ENCODE results near the gene CUL4B.

DNA sequence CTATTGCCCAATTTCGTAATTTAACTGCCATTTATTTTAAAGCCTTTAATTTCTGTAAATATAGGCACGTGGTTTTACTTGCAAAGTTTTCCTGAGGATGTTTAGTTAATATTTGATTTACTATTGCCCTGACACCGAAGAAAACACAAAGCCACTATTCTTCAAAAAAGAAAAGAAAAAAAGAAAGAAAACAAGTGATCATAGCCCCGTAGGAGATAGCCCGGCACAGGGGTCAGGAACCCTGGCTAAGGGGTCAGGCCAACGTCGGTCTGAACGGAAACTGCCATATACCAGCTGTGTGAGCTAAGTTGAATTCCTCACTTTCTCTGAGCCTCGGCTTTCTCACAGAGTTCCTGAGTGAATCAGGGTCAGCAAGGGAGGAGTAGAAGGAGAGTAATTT lies 74.0 kb downstream of the CUL4B start:
- TF ChIP-seq, protein P1, sequence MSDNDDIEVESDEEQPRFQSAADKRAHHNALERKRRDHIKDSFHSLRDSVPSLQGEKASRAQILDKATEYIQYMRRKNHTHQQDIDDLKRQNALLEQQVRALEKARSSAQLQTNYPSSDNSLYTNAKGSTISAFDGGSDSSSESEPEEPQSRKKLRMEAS (IDR thresholded peaks at IDR 0.05) = no peak
- TF ChIP-seq, protein P2, sequence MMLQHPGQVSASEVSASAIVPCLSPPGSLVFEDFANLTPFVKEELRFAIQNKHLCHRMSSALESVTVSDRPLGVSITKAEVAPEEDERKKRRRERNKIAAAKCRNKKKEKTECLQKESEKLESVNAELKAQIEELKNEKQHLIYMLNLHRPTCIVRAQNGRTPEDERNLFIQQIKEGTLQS (IDR thresholded peaks at IDR 0.05) = no peak
- TF ChIP-seq, protein P3, sequence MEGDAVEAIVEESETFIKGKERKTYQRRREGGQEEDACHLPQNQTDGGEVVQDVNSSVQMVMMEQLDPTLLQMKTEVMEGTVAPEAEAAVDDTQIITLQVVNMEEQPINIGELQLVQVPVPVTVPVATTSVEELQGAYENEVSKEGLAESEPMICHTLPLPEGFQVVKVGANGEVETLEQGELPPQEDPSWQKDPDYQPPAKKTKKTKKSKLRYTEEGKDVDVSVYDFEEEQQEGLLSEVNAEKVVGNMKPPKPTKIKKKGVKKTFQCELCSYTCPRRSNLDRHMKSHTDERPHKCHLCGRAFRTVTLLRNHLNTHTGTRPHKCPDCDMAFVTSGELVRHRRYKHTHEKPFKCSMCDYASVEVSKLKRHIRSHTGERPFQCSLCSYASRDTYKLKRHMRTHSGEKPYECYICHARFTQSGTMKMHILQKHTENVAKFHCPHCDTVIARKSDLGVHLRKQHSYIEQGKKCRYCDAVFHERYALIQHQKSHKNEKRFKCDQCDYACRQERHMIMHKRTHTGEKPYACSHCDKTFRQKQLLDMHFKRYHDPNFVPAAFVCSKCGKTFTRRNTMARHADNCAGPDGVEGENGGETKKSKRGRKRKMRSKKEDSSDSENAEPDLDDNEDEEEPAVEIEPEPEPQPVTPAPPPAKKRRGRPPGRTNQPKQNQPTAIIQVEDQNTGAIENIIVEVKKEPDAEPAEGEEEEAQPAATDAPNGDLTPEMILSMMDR (IDR thresholded peaks at IDR 0.05 in 2 of 3, conservative IDR thresholded peaks at IDR 0.05 in 1 of 3; ENCODE audit: borderline replicate concordance in 1 of 3, insufficient read depth in 1 of 3, low read depth in 2 of 3, low read length in 2 of 3) = no peak
- TF ChIP-seq EZH2phosphoT487 (IDR thresholded peaks at IDR 0.05; ENCODE audit: borderline replicate concordance) = no peak
- TF ChIP-seq, protein P4, sequence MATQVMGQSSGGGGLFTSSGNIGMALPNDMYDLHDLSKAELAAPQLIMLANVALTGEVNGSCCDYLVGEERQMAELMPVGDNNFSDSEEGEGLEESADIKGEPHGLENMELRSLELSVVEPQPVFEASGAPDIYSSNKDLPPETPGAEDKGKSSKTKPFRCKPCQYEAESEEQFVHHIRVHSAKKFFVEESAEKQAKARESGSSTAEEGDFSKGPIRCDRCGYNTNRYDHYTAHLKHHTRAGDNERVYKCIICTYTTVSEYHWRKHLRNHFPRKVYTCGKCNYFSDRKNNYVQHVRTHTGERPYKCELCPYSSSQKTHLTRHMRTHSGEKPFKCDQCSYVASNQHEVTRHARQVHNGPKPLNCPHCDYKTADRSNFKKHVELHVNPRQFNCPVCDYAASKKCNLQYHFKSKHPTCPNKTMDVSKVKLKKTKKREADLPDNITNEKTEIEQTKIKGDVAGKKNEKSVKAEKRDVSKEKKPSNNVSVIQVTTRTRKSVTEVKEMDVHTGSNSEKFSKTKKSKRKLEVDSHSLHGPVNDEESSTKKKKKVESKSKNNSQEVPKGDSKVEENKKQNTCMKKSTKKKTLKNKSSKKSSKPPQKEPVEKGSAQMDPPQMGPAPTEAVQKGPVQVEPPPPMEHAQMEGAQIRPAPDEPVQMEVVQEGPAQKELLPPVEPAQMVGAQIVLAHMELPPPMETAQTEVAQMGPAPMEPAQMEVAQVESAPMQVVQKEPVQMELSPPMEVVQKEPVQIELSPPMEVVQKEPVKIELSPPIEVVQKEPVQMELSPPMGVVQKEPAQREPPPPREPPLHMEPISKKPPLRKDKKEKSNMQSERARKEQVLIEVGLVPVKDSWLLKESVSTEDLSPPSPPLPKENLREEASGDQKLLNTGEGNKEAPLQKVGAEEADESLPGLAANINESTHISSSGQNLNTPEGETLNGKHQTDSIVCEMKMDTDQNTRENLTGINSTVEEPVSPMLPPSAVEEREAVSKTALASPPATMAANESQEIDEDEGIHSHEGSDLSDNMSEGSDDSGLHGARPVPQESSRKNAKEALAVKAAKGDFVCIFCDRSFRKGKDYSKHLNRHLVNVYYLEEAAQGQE (IDR thresholded peaks at IDR 0.05; ENCODE audit: low read depth) = no peak

Data from HCT116 (cell line).